GM18909 (cell line): Measurements from ENCODE around the gene MYMX.

Experiments used
- ATAC-seq: cut with Tn5 transposase; IDR thresholded peaks from one replicate; pipeline ENCODE4 v1.9.1; 2021; ENCODE audit warnings: mild to moderate bottlenecking; ENCODE audit not compliant: unreplicated experiment, poor library complexity

MYMX gene

DNA sequence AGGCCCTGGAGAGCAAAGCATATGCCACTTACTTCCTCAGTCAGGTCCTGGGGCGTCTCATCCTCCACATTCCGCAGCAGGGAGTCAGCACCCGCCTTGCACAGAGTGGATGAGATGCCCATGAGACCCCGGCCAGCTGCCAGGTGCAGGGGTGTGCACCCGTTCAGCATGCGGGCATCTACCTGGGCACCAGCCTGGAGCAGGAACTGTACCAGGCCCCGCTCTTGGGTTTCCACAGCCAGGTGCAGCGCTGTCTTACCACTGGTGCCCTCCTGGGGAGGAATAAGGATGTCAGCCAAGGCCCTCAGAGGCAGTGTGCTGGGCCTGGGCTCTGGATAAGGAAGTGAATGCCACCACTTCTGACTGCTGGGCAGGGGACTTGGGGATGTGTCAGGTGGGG lies 43.3 kb downstream of the MYMX start:
- no peak for ATAC-seq

DNA sequence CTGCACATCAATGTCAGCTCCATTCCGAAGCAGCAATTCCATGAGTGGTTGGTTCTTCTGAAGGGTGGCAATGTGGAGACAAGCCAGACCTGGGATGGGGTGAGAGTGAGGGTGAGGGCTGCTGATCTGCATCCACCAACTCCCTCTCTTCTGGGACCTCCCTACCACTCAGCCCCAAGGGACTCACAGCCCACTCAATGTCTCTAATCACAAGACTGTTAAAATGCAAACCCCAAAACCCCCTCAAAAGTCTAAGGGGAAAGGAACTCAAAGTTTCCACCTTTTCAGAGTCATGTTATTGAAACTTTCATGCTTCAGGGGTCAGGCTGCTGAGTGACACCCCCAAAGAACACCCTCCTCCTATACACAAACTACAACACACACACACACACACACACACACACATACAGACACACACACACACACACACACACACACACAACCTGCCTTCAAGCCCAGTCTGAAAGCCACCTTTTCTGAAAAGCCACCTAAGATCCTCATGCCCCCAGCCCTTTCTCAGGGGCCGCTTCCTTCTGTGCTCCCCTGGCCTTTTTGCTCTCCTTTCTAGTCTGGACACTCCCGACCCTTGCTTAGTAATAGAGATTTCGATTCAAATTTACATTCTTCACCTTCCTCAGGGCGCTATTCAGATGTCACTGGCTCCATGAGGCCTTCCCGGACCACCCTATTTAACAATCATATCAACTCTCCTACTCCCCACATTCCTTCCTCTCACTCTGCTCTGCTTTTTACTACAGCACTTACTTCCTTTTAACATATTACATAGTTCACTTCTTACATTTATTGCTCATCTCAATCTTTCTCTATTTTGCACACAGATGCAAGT lies 43.9 kb downstream of the MYMX start:
- ATAC-seq: no peak

DNA sequence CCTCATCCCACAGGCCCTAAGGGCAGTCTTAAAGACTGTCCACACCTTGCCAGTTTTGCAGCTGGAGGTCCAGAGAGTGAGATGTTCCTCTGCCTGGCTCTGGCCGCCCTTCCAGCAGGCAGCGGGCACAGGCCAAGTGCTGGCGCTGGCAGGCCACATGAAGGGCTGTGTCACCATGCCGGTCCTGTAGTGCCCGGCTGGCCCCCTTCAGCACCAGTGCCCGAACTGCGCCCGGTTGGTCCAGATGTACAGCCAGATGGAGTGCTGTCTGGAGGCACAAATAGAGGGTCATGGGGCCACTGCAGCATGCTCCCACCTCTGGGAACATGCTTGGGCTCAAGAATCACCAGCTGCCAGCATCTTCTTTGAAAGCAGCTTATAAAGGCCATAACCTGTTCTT lies 44.9 kb downstream of the MYMX start:
- ATAC-seq: no peak

DNA sequence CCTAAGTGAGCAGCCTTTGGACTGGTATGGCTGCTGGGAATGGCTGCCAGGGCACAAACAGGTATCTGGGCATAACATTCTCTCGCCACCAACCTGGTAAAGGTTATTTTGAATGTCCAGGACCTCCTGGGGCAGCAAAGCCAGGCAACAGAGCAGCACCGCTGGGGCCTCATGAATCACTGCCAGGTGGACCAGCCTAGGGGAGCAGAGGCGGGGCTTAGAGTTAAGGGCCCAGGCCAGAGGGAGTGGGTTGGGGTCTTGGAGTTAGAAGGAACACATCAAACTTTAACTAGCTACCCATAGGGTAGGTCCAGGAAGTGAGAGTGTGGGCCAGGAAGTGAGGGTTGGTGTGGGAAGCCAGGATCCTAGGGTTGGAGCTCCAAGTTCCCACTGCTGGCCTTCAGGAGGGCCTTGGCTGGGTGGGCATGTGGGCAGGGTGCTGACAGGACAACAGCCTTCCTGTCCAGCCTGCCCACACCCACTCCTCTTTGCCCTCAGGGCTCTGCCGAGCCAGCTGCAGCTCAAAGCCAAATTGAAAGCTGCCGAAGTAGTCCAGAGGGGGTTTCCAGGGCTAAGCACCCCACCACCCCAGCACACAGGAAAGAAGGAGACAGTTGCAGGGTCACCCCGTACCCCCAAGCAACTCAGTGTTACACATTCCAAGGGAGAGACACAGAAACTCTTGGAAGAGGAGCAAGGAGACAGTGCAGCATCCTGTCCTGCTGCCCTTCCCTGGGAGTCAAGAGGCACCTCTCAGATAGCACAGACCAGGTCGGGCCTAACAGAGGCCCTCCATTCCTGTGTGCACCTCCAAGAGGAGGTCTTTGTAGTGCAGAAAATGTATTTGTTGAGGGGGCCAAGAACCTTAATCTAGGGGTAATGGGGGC lies 46.0 kb downstream of the MYMX start:
- ATAC-seq: no peak

DNA sequence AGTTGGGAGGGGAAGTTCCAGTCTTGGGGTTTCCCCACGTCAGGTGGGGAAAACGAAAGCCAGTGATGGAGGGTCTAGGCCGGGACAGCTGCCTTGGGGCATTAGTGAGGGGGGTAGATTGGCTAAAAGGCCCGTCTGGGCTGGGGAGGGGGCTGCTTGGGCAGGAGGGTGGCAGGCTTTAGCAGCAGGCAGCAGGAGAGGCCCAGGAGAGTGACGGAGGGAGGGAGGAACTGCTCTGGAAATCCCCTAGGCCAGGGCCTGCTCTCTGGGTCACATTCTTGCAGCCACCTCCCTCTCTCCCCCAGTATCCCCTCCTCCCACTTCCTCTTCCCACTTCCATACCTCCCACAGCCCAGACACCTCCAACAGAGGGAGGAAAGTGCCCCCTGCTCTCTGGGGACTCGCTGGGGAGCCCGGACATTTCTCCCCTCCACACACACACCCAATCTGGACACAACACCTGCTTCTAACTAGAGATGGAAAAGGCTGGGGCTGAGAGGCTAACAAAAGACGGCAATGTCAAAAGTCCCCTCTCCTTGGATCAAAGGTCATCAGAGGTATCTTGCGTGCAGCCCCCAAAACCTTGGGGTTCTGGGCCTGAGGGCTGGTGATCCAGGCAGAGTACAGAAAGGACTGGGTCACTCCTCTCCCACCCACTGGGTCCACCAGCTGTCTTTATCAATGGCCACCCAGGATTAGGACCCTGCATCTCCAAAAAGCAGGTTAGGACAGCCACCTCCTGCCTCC lies 46.8 kb downstream of the MYMX start:
- no peak for ATAC-seq

DNA sequence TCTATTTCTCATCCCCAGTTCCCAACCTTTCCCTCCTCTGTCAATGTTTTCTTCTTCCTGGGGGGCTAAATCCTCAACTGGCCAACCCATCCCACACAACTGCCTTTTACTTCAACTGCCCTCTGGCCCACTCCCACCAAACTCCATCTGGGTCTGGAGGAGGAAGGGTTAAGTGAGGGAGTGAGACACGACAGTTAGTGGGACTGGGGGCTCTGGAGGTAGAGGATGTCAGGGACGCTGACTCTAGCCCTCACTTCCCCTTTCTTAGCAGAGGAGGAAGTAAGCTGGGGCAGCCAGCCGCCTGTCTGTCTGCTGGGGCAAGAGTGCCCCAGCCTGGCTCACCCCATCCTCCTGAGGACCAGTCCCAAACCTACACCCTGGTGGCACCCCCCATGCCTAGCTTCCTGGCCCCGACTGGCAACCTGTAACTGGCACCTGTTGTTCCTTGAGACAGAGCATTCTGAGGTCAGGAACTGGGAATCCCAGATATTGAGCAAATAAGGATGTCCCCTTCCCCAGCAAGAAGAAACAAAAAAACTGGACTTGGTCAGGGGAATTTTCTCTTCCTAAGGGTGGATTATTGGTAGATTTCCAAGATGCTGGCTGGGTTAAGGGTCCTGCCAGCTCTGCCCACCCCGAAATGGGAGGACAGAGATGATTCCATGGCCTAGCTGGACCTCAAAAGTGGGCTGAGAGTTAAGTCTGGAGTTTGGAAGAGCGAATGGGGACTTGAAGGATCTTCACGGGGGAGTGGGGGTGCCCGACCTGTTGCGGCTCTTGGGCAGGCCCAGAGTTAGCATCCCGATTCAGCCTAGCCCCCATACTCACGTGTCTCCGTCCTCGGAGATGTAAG lies 47.7 kb downstream of the MYMX start:
- ATAC-seq: peak; percentile 42

DNA sequence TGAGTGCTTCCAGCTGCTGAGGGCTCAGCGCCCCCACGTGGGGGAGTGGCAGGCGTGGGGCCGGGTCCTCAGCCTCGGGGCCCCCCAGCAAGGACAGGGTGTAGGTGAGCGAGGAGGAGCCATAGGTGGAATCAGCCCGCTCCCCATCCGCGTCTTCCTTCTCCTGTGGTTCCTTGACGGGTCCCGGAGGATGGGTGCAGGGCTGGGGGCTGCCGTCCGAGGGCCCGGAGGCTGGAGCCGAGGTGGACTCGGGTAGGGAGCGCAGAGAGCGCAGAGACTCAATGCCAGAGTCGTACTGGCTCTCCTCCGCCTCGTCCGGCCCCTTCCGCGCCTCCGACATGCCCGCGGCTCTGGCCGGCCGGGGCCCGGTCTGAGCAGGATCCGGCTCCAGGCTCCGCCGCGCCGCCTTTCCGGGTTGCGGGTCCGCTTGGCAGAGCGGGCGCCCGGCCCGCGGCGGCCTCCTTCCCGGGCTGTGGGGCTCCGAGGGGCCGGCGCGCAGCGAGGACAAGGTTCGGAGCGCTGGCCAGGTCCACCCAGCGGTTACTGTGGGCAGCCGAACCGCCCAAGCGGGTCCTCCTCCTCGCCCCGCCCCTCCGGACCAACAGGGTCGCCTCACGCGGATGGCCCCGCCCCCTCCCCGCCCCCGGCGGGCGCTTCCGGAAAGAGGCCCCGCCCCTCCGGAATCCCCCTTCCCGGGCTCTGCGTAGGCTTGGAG lies 48.4 kb downstream of the MYMX start, which contains the start of gene NFKBIE:
Gene NFKBIE (minus strand): TSS at position 545 of the 715 bp plus-strand sequence. CDS start 205 bp downstream, at position 340.
- ATAC-seq: peak; percentile 47

DNA sequence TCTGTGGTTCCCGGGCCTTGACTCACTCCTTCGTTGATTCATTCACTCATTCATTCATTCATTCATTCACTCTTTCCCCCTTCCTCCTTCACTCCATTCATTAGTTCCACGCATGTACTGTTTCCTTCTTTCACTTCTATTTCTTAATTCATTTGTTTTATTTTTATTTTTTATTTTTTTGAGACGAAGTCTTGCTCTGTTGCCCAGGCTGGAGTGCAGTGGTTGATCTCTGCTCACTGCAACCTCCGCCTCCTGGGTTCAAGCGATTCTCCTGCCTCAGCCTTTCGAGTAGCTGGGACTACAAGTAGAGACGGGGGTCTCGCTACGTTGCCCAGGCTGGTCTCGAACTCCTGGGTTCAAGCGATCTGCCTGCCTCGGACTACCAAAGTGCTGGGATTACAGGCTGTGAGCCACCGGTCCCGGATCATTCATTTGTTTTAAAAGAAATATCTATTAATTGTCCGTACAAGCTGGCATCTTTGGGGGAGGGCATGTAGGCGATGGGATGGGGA lies 49.1 kb downstream of the MYMX start:
- no peak for ATAC-seq

DNA sequence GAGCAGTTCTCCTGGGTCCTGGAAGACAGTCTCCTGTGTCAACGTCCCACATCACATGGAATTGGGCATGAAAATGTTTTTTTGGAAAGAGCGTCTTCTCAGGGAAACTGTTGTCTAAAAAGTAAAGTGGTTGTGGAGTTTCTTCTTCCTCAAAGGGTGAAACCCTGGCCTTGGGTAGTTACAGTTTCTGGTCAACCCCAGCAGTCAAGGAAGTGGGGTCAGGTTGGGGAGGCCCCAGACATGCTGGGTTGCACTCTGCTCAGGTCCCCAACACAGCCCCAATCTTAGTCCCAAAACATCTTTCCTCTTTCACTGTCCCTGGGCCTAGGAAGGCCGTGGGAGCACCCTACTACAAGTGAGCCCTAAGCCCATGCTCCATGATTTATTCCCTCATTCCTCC lies 49.6 kb downstream of the MYMX start:
- peak; percentile 40 for ATAC-seq

DNA sequence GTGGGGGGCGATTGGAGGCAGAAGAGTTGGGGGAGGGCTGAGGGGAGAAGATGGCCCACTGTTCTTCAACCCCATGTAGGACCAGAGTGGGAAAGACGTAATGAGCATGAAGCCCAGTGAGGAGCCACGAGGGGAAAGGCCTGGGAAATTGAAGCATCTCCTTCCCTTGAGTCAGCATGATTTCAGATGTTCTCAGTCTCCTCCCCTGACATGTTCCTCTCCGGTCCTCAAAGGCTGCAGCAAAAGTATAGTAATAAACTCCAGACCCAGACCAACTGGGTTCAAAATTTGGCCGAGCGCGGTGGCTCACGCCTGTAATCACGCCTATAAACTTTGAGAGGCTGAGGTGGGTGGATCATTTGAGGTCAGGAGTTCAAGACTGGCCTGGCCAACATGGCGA lies 50.5 kb downstream of the MYMX start:
- no peak for ATAC-seq
